ENCODE results near the gene DCDC1.

DNA sequence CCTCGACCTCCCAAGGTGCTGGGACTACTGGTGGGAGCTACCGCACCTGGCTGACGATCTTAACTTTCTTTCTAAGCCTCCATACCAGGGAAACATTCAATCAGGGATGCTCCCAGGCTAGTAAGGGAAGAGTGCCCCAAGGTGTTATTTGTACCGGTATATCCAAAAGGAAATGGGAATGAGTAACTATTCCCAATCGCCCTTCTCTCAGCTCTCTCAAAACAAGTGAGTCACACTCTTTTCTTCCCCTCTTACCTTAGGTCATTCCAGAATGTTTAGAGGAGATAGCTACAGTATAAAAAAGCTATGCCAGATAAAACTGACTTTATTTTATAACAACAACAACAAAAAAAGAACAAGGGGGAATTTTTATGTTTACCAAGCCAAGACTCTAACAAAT is 13.7 kb downstream of the DCDC1 start:
- TF ChIP-seq, protein P1, sequence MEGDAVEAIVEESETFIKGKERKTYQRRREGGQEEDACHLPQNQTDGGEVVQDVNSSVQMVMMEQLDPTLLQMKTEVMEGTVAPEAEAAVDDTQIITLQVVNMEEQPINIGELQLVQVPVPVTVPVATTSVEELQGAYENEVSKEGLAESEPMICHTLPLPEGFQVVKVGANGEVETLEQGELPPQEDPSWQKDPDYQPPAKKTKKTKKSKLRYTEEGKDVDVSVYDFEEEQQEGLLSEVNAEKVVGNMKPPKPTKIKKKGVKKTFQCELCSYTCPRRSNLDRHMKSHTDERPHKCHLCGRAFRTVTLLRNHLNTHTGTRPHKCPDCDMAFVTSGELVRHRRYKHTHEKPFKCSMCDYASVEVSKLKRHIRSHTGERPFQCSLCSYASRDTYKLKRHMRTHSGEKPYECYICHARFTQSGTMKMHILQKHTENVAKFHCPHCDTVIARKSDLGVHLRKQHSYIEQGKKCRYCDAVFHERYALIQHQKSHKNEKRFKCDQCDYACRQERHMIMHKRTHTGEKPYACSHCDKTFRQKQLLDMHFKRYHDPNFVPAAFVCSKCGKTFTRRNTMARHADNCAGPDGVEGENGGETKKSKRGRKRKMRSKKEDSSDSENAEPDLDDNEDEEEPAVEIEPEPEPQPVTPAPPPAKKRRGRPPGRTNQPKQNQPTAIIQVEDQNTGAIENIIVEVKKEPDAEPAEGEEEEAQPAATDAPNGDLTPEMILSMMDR (IDR thresholded peaks at IDR 0.05), result no peak
- TF ChIP-seq POLR2A (IDR thresholded peaks at IDR 0.05; ENCODE audit: low read depth), result no peak

Data from esophagus muscularis mucosa (tissue), 3 donors.